ENCODE results near the gene ZNF784. TPM values are rescaled to one million over a fixed set of nuclear protein-coding genes. Genes with fewer than 3 reads are reported as not detected.

The ZNF784 gene
- total and polyA plus RNA-seq, 7 donors, result 4.9 to 22.2 (median 10.4) TPM

GRCh38 chr19:55626350-55626749 is 2.0 kb upstream of the ZNF784 start:
- Histone ChIP-seq H3K9me3 (no peaks in the 10 kb centered on the region), H3K27ac (no peak overlapping the region), H3K4me3 (no peak overlapping the region), H3K36me3 (ENCODE audit: insufficient read depth in 1 of 2, low read depth in 1 of 2) (peaks cover 4 to 10% of the 10 kb centered on the region in 2 donors), H3K4me1 (peaks cover 22% of the 10 kb centered on the region), H3K27me3 (ENCODE audit: insufficient read depth in 3 of 3, low read length in 2 of 3) (no peaks in the 10 kb centered on the region)
- no peak for DNase-seq
- intact Hi-C loops (cut with DNase I), result loop anchor here in 1 of 2 donors (2.0 to 10.0 kb wide), 3 partner anchors 110 to 492 kb away; partner anchors contain the start of genes RPL28 and TMEM238
- WGBS, 3 donors, result 90 to 96% (median 94%) methylated on average over 11 of the region's 11 CpGs
- TF ChIP-seq CTCF (IDR thresholded peaks at IDR 0.05), result no peak
- no peak for ATAC-seq

GRCh38 chr19:55625004-55625326 is 599 bp upstream of the ZNF784 start:
- intact Hi-C loops (cut with DNase I), result loop anchor here in 1 of 2 donors (10.0 kb wide), 2 partner anchors 240 to 490 kb away; partner anchors contain the start of genes RPL28 and TMEM238

GRCh38 chr19:55623561-55623960 is 805 bp downstream of the ZNF784 start:
- Histone ChIP-seq H3K4me3 (peak overlapping the region; percentile 65), H3K27me3 (ENCODE audit: insufficient read depth in 3 of 3, low read length in 2 of 3) (no peaks in the 10 kb centered on the region), H3K36me3 (ENCODE audit: insufficient read depth in 1 of 2, low read depth in 1 of 2) (peaks cover 4 to 10% of the 10 kb centered on the region in 2 donors), H3K27ac (peak overlapping the region; percentile 90), H3K4me1 (peaks cover 40% of the 10 kb centered on the region), H3K9me3 (no peaks in the 10 kb centered on the region)
- TF ChIP-seq CTCF (IDR thresholded peaks at IDR 0.05), result no peak
- DNase-seq (no peak), ATAC-seq (peak in 3 of 4 donors; percentile 7 to 40 (median 18))
- intact Hi-C loops (cut with DNase I), result loop anchor here in 1 of 2 donors (10.0 kb wide), 2 partner anchors 239 to 489 kb away; partner anchors contain the start of genes RPL28 and TMEM238
- WGBS, 3 donors, result 22 to 29% (median 26%) methylated on average over 7 of the region's 7 CpGs

More at GRCh38 chr19:55625004-55625326, 599 bp upstream of the ZNF784 start:
- Histone ChIP-seq H3K36me3 (ENCODE audit: insufficient read depth in 1 of 2, low read depth in 1 of 2) (peaks cover 4 to 10% of the 10 kb centered on the region in 2 donors), H3K27me3 (ENCODE audit: insufficient read depth in 3 of 3, low read length in 2 of 3) (no peaks in the 10 kb centered on the region), H3K4me3 (peak overlapping the region; percentile 65), H3K9me3 (no peaks in the 10 kb centered on the region), H3K27ac (peak overlapping the region; percentile 90), H3K4me1 (peaks cover 31% of the 10 kb centered on the region)
- WGBS, 3 donors, result 45 to 53% (median 46%) methylated on average over 11 of the region's 11 CpGs
- no peak for TF ChIP-seq CTCF (IDR thresholded peaks at IDR 0.05)
- DNase-seq (no peak), ATAC-seq (no peak)

- intact Hi-C loops (cut with DNase I), result loop anchor here in 1 of 2 donors (10.0 kb wide), 2 partner anchors 238 to 488 kb away; partner anchors contain the start of genes RPL28 and TMEM238
These were observed 1.2 kb downstream of the ZNF784 start for GRCh38 chr19:55623130-55623529.

More at GRCh38 chr19:55623130-55623529, 1.2 kb downstream of the ZNF784 start:
- DNase-seq (no peak), ATAC-seq (no peak)
- 63 to 92% (median 67%) methylated on average over 7 of the region's 7 CpGs for WGBS, 3 donors
- peak overlapping the region; percentile 65 for H3K4me3 ChIP-seq
- peaks cover 4 to 10% of the 10 kb centered on the region in 2 donors for H3K36me3 ChIP-seq (ENCODE audit: insufficient read depth in 1 of 2, low read depth in 1 of 2)
- H3K27ac ChIP-seq, result peak overlapping the region; percentile 90
- peaks cover 40% of the 10 kb centered on the region for H3K4me1 ChIP-seq
- H3K9me3 ChIP-seq, result no peaks in the 10 kb centered on the region
- no peaks in the 10 kb centered on the region for H3K27me3 ChIP-seq (ENCODE audit: insufficient read depth in 3 of 3, low read length in 2 of 3)
- no peak for TF ChIP-seq CTCF (IDR thresholded peaks at IDR 0.05)

Data from psoas muscle (tissue), 8 donors.